AG09319 (cell line): ENCODE data around the gene CASZ1.

Source experiments
- DNase-seq: peaks from one replicate; pipeline ENCODE4 v3.0.0-alpha.2; 2010; ENCODE audit warnings: low read depth; ENCODE audit errors: extremely low read depth
- TF ChIP-seq, protein P1 (sequence below): IDR thresholded peaks from 2 replicates; pipeline ENCODE4 v1.5.1; 2011; ENCODE audit warnings: low read depth, mild to moderate bottlenecking, inconsistent platforms, low read length, moderate library complexity

CASZ1 gene

DNA sequence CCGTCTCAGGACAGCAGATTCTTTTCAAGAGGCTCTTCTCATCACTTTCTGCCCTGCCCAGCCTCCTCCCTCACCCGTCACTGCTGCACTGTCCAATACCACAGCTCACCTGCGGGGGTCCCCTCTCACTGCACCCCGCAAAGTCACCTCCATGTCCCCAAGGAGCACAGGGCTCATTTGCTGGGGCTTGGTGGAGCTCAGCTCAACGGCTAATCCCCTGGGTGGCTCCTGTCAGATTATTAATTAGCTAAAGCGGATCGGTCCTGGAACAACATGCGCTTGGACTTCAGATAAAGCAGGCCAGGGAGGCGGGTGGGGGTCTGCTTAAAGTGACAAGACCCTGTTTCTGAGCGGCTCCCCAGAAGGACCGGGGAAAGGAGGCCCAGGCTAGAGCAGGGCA is 43.1 kb downstream of the CASZ1 start:
- TF ChIP-seq, protein P1, sequence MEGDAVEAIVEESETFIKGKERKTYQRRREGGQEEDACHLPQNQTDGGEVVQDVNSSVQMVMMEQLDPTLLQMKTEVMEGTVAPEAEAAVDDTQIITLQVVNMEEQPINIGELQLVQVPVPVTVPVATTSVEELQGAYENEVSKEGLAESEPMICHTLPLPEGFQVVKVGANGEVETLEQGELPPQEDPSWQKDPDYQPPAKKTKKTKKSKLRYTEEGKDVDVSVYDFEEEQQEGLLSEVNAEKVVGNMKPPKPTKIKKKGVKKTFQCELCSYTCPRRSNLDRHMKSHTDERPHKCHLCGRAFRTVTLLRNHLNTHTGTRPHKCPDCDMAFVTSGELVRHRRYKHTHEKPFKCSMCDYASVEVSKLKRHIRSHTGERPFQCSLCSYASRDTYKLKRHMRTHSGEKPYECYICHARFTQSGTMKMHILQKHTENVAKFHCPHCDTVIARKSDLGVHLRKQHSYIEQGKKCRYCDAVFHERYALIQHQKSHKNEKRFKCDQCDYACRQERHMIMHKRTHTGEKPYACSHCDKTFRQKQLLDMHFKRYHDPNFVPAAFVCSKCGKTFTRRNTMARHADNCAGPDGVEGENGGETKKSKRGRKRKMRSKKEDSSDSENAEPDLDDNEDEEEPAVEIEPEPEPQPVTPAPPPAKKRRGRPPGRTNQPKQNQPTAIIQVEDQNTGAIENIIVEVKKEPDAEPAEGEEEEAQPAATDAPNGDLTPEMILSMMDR, result no peak
- DNase-seq, result no peak

DNA sequence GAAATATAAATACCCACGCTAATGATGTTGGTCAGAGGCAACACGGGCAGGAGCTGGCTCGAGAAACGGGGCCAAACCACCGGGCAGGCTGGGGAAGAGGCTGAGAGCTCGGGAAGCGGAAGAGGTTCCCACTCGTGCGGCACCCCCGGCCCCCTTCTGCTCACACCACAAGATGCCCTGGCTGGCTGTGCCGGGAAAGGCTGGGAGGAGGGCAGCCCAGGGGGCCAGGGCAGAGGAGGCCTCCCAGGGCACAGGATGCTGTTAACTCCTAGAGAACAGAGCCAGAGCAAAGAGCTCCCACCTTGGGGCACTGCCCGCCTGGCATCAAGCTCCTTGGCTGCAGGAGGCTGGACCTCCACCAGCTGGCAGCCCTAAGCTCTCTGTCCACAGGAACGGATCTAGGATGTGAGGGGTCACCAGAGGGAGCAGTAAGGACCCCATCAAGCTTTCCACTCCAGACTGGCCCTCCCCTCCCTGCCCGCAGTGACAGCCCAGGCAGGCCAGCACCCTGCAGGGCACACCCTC is 44.8 kb downstream of the CASZ1 start:
- DNase-seq, result no peak
- TF ChIP-seq, protein P1, result no peak

DNA sequence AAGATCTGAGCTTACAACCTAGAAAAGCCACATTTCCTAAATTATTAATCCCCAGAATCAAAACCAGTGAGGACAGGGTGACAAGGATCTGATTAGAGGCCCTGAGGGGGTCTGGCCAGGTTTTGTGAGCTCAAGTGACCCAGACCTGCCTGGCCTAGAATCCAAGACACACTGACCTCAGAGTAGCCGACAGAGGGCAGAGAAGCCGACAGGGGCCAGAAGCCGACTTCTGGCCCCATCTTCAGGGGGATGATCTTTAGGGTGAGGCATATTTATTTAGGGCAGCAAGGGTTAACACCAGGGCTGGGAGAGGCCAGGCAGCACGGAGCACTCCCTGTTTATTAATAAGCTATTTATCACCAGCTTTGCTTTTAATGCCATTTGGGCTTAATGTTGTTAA is 45.3 kb downstream of the CASZ1 start:
- no peak for DNase-seq
- TF ChIP-seq, protein P1, result no peak

DNA sequence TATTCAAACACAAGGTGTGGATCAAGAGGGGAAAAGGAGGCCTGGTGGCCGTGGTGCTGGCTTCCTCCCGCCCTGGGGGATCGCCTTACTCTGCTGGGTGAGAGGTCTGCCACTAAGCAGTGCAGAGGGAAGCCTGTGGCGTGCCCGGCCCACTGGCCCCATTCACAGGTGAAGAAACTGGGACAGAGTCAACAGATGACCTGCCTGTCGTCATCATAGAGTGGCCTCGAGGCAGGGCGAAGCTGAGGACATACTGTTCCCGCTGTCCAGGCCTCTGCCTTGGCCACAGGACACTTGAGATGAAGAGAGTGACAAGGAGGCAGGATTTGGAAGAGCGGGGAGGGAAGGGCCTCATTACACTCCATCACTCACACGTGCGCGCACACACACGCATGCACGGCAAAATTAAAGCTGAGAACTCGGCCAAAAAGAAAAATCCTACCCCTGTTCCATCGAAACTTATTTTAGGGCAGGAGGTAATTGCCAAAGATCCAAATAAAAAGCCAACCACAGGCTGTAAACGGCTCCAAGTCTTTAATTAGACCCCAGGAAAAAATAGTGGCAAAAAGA is 50.5 kb downstream of the CASZ1 start:
- no peak for DNase-seq
- TF ChIP-seq, protein P1, result no peak

DNA sequence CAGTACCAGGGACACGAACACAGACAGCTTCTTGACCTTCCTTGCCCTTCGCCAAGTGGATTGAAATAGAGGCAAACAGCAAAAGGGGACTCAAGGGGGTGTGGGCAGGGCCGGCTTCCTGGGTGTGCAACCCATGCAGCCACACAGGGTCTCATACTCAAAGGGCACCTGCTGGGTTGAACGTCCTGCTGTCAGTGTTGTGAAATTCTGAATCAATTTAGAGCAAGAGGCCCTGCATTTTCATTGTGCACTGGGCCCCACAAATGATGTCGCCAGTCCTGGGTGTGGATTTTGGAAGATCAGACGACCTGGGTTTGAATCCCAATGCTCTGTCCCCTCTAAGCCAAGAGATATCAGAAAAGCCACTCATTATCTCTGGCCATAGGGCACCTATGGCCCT is 51.1 kb downstream of the CASZ1 start:
- DNase-seq, result no peak
- TF ChIP-seq, protein P1, result no peak

DNA sequence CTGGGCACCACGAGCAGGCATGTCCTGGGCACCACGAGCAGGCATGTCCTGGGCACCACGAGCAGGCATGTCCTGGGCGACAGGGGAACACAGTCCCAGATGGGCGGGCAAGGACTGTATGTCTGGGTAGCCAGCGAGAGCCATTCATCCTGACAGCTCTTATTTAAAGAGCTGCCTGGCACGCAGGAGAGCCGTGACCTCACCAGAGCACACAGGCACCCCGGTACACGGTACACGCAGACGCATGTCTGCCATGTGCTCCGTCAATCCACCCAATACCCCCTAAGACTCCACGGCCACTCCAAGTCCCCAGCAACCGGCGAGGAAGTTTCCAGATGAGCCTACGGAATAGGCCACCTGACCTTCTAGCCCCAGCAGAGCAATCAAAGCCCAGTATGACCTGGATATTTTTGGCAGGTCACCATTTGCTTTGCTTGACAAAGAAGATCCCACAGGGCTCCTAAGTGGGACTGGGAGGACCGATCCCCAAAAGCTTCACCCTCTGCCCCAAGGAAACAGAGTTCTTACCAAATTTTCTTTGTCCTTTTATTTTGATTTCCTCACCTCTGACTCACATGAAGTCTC is 51.7 kb downstream of the CASZ1 start:
- TF ChIP-seq, protein P1, result no peak
- DNase-seq, result no peak

- TF ChIP-seq, protein P1, result no peak
- DNase-seq, result no peak
Measured at GRCh38 chr1:10744029-10744428, 52.4 kb downstream of the CASZ1 start.
